Stomach (tissue), 4 donors: ENCODE results near the gene PPP3CA.

Experiments used
- CTCF ChIP-seq, 7 experiments: fragments of 450-650 bp in 4 of 7; fragments of 200-600 bp in 3 of 7; sonication (generic) in 3 of 7; IDR thresholded peaks; one replicate each; pipeline ENCODE4 v1.5.1; 2016 to 2019; ENCODE audit warnings: antibody characterized with exemption in 7 of 7, control low read depth in 2 of 7, mild to moderate bottlenecking in 1 of 7
- POLR2AphosphoS5 ChIP-seq, 3 donors: sonication (generic); formaldehyde crosslinking; IDR thresholded peaks; one replicate each; pipeline ENCODE4 v1.6.1; 2016; ENCODE audit warnings: antibody characterized with exemption in 3 of 3

GRCh38 chr4:100984901-100985300, 362.4 kb downstream of the PPP3CA start:
- no peak for TF ChIP-seq POLR2AphosphoS5 (IDR thresholded peaks at IDR 0.05)
- TF ChIP-seq CTCF (IDR thresholded peaks at IDR 0.05) = no peak
